ENCODE data around the gene CDK11B. TPM values are rescaled to one million over a fixed set of nuclear protein-coding genes. Genes with fewer than 3 reads are reported as not detected.
"Not testable (repeated sequence)": the region's sequence is repeated elsewhere in the genome, so short reads cannot be mapped to it uniquely, and the experiment has no call there.

Gene CDK11B
- 25.2 to 27.2 TPM (median 26.6 TPM) in 3 replicates for total RNA-seq

- peak; percentile 82 to 92 for DNase-seq (ENCODE audit: low spot score in 2 of 2, unreplicated experiment in 2 of 2)
- not testable (repeated sequence) for H3K9me3 Mint-ChIP-seq; H3K4me1 Mint-ChIP-seq; H3K27me3 Mint-ChIP-seq (ENCODE audit: low read depth); H3K36me3 Mint-ChIP-seq
- Mint-ChIP-seq H3K27ac (peak within 1 kb of the TSS; percentile 100), H3K4me3 (peak within 1 kb of the TSS; percentile 94)
- TF ChIP-seq, protein P1, sequence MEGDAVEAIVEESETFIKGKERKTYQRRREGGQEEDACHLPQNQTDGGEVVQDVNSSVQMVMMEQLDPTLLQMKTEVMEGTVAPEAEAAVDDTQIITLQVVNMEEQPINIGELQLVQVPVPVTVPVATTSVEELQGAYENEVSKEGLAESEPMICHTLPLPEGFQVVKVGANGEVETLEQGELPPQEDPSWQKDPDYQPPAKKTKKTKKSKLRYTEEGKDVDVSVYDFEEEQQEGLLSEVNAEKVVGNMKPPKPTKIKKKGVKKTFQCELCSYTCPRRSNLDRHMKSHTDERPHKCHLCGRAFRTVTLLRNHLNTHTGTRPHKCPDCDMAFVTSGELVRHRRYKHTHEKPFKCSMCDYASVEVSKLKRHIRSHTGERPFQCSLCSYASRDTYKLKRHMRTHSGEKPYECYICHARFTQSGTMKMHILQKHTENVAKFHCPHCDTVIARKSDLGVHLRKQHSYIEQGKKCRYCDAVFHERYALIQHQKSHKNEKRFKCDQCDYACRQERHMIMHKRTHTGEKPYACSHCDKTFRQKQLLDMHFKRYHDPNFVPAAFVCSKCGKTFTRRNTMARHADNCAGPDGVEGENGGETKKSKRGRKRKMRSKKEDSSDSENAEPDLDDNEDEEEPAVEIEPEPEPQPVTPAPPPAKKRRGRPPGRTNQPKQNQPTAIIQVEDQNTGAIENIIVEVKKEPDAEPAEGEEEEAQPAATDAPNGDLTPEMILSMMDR (IDR thresholded peaks at IDR 0.05; ENCODE audit: unreplicated experiment), result peak; percentile 69
Observed at GRCh38 chr1:1658583-1659549, at the start of gene CDK11B. TSS of gene CDK11B (minus strand) at chr1:1659004. CDS start at chr1:1657485, 1,519 bp downstream.

DNA sequence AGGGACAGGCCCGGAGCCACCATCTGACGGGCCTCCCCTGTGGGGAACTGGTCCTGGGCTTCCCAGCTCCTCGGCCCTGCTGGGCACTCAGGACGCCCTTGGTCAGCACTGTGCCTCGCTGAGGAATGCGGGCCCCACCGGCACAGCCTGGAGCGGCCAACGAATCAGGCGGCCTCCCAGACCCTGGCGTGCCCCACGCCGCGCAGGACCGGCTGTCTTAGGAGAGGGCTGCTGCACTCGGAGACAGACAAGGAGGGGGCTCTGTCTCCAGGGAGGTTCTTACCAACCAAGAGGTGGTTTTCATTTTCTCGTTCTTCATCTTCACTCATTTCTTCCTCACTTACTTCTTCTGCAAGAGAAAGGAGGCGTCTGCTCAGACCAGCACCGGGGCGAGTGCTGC lies 49.1 kb upstream of the CDK11B start:
- not testable (repeated sequence) for H3K27me3 Mint-ChIP-seq (ENCODE audit: low read depth); H3K4me3 Mint-ChIP-seq; H3K36me3 Mint-ChIP-seq; H3K4me1 Mint-ChIP-seq; H3K9me3 Mint-ChIP-seq; H3K27ac Mint-ChIP-seq; DNase-seq (ENCODE audit: low spot score in 2 of 2, unreplicated experiment in 2 of 2)

DNA sequence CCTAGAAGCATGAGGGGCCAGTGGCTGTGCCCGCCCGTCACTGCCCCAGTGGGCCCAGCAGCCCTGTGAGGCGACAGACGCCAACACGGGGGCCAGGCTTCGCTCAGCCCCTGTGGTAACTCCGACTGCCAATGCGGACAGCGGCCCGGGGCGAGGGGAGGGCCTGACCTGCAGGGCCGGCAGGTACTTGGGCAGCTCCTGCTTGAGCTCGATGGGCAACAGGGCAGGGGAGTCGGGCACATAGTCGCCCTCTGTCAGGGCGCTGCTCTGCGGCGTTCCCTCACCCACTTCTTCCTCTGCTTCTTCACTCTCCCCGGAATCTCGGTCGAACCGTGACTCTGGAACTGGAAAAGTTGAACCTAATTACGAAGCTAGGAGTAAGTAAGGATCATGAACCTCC lies 48.4 kb upstream of the CDK11B start:
- H3K36me3 Mint-ChIP-seq; H3K9me3 Mint-ChIP-seq; H3K27me3 Mint-ChIP-seq (ENCODE audit: low read depth); H3K4me3 Mint-ChIP-seq; H3K27ac Mint-ChIP-seq; DNase-seq (ENCODE audit: low spot score in 2 of 2, unreplicated experiment in 2 of 2); H3K4me1 Mint-ChIP-seq: not testable (repeated sequence)

- not testable (repeated sequence) for H3K27me3 Mint-ChIP-seq (ENCODE audit: low read depth); DNase-seq (ENCODE audit: low spot score in 2 of 2, unreplicated experiment in 2 of 2); H3K4me1 Mint-ChIP-seq; H3K36me3 Mint-ChIP-seq; H3K9me3 Mint-ChIP-seq; H3K4me3 Mint-ChIP-seq; H3K27ac Mint-ChIP-seq
Observed at GRCh38 chr1:1705623-1706022, 46.8 kb upstream of the CDK11B start.

DNA sequence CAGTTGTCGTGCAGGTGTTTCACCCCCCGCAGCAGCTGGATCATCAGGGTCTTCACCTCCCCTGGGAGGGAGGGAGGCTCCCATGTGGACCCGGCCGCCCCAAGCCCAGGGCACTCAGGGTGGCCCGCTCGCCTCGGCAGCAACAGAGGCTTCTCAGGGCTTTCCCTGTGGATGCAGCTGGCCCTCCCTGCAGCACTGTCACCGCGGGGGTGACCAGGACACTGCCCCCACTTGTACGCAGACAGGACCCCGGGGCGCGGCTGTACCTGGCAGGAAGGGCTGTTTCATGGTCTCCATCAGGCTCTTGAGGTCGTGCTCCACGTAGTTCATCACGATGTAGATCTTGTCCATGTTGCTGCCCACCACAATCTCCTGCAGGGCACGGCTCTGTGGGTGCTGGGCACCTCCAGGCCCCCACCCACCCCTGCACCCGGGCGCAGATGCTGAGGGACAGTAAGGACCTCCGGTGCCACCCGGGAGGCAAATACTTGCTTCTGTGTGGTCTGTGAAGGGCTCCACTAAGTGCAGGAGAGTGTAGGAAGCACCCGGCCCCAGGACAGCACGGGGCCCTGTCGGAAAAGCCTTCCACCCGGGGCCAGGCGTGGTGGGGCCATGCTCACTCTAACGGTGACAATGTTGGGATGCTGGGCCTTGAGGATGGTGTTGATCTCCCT lies 45.6 kb upstream of the CDK11B start:
- H3K4me3 Mint-ChIP-seq; DNase-seq (ENCODE audit: low spot score in 2 of 2, unreplicated experiment in 2 of 2); H3K27me3 Mint-ChIP-seq (ENCODE audit: low read depth); H3K36me3 Mint-ChIP-seq; H3K27ac Mint-ChIP-seq; H3K9me3 Mint-ChIP-seq; H3K4me1 Mint-ChIP-seq: not testable (repeated sequence)

DNA sequence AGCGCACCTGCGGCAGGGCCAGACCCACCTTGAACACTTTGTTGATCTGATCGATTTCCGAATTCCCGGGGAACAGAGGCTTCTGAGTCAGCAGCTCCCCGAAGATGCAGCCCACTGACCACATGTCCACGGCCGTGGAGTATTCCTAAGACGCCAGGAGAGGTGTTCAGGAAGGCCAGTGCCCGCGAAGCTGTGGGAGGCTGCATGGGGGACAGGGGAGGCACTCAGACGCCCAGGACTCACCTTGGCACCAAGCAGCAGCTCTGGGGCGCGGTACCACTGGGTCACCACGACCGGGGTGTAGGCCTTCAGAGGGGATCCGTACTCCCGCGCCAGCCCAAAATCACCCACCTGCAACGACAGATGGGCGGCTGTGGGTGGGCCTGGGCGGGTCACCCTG lies 45.0 kb upstream of the CDK11B start:
- no peaks in the 10 kb centered on the region for H3K27me3 Mint-ChIP-seq (ENCODE audit: low read depth)
- TF ChIP-seq, protein P1 (IDR thresholded peaks at IDR 0.05; ENCODE audit: unreplicated experiment), result no peak
- H3K4me3 Mint-ChIP-seq, result no peak overlapping the region
- H3K4me1 Mint-ChIP-seq, result no peaks in the 10 kb centered on the region
- H3K9me3 Mint-ChIP-seq, result no peaks in the 10 kb centered on the region
- H3K36me3 Mint-ChIP-seq, result peaks cover 3% of the 10 kb centered on the region
- no peak overlapping the region for H3K27ac Mint-ChIP-seq
- DNase-seq (ENCODE audit: low spot score in 2 of 2, unreplicated experiment in 2 of 2), result no peak

DNA sequence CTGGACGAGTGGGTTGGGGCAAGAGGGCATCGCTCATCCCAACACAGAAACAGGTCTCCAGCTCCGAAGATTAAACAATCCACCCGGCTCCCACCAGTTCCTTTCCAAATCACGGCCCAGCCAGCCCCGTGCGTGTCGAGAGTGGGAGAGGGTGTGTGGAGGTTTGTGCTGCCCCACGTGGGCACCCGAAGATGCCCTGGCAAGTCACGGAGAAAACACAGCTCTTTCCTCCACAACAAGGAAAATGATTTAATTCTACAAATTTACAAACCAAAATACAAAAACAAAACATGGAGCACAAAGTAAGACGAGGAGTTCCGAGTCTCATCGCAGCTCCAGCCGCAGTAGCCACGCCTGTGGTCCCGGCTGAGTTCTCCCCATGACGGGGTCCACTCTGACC lies 43.7 kb upstream of the CDK11B start:
- H3K9me3 Mint-ChIP-seq; DNase-seq (ENCODE audit: low spot score in 2 of 2, unreplicated experiment in 2 of 2); H3K36me3 Mint-ChIP-seq; H3K27ac Mint-ChIP-seq; H3K4me1 Mint-ChIP-seq; H3K27me3 Mint-ChIP-seq (ENCODE audit: low read depth); H3K4me3 Mint-ChIP-seq: not testable (repeated sequence)

DNA sequence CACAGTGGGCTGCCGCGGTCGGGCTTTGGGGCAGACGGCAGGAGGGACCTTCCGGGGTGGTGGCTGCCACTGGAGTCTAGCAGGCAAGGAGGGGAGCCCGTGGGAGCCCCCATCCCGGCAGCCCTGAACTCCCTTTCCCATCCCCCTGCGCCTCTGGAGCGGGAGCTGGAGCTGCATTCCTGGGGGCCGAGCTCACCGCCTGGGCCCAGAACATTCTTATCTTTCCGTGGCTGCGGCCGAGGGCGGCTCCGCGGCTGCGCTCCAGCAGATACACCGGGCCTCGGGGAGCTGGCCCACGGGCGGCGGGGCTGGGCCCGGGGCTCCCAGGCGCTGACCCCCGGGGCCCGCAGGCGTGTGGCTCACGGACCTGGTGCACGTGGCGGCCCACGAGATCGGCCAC lies 41.8 kb upstream of the CDK11B start:
- H3K4me3 Mint-ChIP-seq; H3K27me3 Mint-ChIP-seq (ENCODE audit: low read depth); DNase-seq (ENCODE audit: low spot score in 2 of 2, unreplicated experiment in 2 of 2); H3K27ac Mint-ChIP-seq; H3K4me1 Mint-ChIP-seq; H3K36me3 Mint-ChIP-seq; H3K9me3 Mint-ChIP-seq: not testable (repeated sequence)

GRCh38 chr1:1700067-1700466 lies 41.3 kb upstream of the CDK11B start:
- not testable (repeated sequence) for H3K27me3 Mint-ChIP-seq (ENCODE audit: low read depth); H3K27ac Mint-ChIP-seq; H3K4me1 Mint-ChIP-seq; H3K9me3 Mint-ChIP-seq; H3K4me3 Mint-ChIP-seq; H3K36me3 Mint-ChIP-seq; DNase-seq (ENCODE audit: low spot score in 2 of 2, unreplicated experiment in 2 of 2)

- not testable (repeated sequence) for H3K27me3 Mint-ChIP-seq (ENCODE audit: low read depth)
Observed at GRCh38 chr1:1699061-1699460, 40.3 kb upstream of the CDK11B start.

DNA sequence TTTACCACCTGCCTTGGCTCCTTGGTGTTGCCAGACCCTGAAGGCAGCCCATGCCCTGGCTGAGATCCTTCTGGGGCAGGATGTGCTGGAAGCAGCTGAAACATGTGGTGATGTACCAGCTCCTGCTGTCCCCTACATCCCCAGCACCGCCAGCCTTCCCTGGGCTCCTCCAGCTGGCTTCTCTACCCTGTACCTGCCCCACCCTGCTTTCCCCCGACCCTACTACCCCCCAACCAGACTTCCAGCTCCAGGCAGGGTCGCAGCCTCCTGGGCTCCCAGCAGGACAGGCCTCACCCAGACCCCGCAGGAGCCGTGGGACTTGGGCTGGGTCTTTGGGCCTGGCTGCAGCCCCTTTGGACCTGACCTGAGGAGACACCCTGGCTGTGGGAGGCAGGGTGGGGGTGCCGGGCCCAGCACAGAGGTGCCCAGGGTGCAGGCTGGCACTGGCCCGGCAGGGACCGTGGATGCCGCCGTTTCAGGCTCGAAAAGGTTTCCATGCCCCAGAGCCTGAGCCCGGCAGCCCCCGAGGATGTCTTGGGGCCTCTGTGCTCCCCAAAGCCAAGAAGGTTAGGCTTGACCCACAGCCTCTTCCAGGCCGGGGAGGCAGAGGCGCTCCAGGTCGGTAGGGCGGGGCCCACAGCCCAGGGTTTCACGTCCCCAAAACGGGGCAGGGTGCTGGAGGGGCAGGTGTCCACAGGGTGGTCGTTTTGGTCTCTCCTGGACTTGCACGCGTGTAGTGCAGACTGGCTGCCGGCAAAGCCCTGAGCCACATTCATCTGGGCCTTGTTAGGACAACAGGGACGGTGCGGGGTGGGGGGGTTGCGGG lies 38.8 kb upstream of the CDK11B start:
- not testable (repeated sequence) for H3K27ac Mint-ChIP-seq, H3K36me3 Mint-ChIP-seq

More at GRCh38 chr1:1699061-1699460, 40.3 kb upstream of the CDK11B start:
- not testable (repeated sequence) for H3K9me3 Mint-ChIP-seq; H3K4me1 Mint-ChIP-seq; H3K4me3 Mint-ChIP-seq; H3K36me3 Mint-ChIP-seq; DNase-seq (ENCODE audit: low spot score in 2 of 2, unreplicated experiment in 2 of 2); H3K27ac Mint-ChIP-seq

More for the DNA sequence above, 38.8 kb upstream of the CDK11B start:
- not testable (repeated sequence) for H3K27me3 Mint-ChIP-seq (ENCODE audit: low read depth); H3K9me3 Mint-ChIP-seq; H3K4me1 Mint-ChIP-seq; DNase-seq (ENCODE audit: low spot score in 2 of 2, unreplicated experiment in 2 of 2); H3K4me3 Mint-ChIP-seq
